Measurements from ENCODE around the gene TAS2R41. TPM values are rescaled to one million over a fixed set of nuclear protein-coding genes. Genes with fewer than 3 reads are reported as not detected.

TAS2R41 gene
- total and polyA plus RNA-seq, 2 of the 4 experiments (the other 2 are of a cell fraction): not detected

- no peak overlapping the region for H2AFZ ChIP-seq (replicated peaks; ENCODE audit: low read length, poor library complexity)
- H3K9me3 ChIP-seq (ENCODE audit: control insufficient read depth, insufficient read depth, low read length): no peaks in the 10 kb centered on the region
- no peak overlapping the region for H3K56ac ChIP-seq (ENCODE audit: extremely low read depth, insufficient read depth, low read length)
- H4K5ac ChIP-seq (ENCODE audit: low read depth, low read length): no peak overlapping the region
- no peak overlapping the region for H3K9ac ChIP-seq (ENCODE audit: low read depth, low read length)
- H2BK15ac ChIP-seq (ENCODE audit: low read depth, low read length): no peak overlapping the region
- no peak overlapping the region for H3K4ac ChIP-seq (ENCODE audit: low read depth, low read length)
- H4K91ac ChIP-seq (ENCODE audit: insufficient read depth, low read depth, low read length): no peak overlapping the region
- CTCF ChIA-PET: no interaction called here
- no peak overlapping the region for H3K18ac ChIP-seq (ENCODE audit: low read depth, low read length)
- DNase-seq: no peak
- H3K4me2 ChIP-seq (ENCODE audit: low read depth, low read length): no peak overlapping the region
- POLR2A ChIA-PET (ENCODE audit: unreplicated experiment): no interaction called here
- H2BK20ac ChIP-seq (ENCODE audit: low read depth, low read length): no peak overlapping the region
- H3K23ac ChIP-seq (ENCODE audit: low read depth, low read length): no peak overlapping the region
- peaks cover 3% of the 10 kb centered on the region; the same call in 1 of the 2 replicates for H3K4me1 ChIP-seq (ENCODE audit: control insufficient read depth, insufficient read depth, low read length)
- BruUV-seq (replicated peaks): no TSS peak
- no peak overlapping the region for H2AK9ac ChIP-seq (replicated peaks; ENCODE audit: low read depth, low read length, poor library complexity)
- H3K4me3 ChIP-seq (ENCODE audit: insufficient read depth, low read depth, low read length): no peak overlapping the region
- intact Hi-C loops (cut with micrococcal nuclease): no loop called here
- H4K20me1 ChIP-seq (ENCODE audit: insufficient read depth, low read length): no peaks in the 10 kb centered on the region
- in situ Hi-C loops (cut with MboI; ENCODE audit: low sequenced_read_pairs): no loop called here
- H3K36me3 ChIP-seq (ENCODE audit: control insufficient read depth, insufficient read depth, low read length): no peaks in the 10 kb centered on the region
- peaks cover 2% of the 10 kb centered on the region; the same call in 1 of the 2 replicates for H3K27me3 ChIP-seq (ENCODE audit: control insufficient read depth, insufficient read depth, low read length)
- H2BK120ac ChIP-seq (ENCODE audit: low read depth, low read length): no peak overlapping the region
- no peak overlapping the region for H4K8ac ChIP-seq (ENCODE audit: low read depth in 2 of 2, low read length in 2 of 2)
- H3K79me1 ChIP-seq (ENCODE audit: low read depth in 1 of 2, low read length in 2 of 2): no peaks in the 10 kb centered on the region
- 0 out of 2 replicates have a peak, but pooled peaks cover 2% of the 10 kb centered on the region for H3K9me1 ChIP-seq (ENCODE audit: insufficient read depth, low read length)
- no peak overlapping the region for H3K14ac ChIP-seq (replicated peaks; ENCODE audit: low read depth, low read length)
- H2AK5ac ChIP-seq (ENCODE audit: low read depth, low read length): no peak overlapping the region
- no peak for ATAC-seq (ENCODE audit: low read depth)
- TF ChIP-seq MAFK (IDR thresholded peaks at IDR 0.05; ENCODE audit: low read depth, low read length): peak; percentile 41
- no peak for TF ChIP-seq NFE2L2 (IDR thresholded peaks at IDR 0.05; ENCODE audit: low read depth, low read length)
- TF ChIP-seq CHD1 (IDR thresholded peaks at IDR 0.05; ENCODE audit: low read depth, low read length): no peak
- TF ChIP-seq MAZ (IDR thresholded peaks at IDR 0.05; ENCODE audit: borderline replicate concordance, low read depth, low read length): no peak
- dilution Hi-C loops (cut with HindIII; ENCODE audit: low sequenced_read_pairs, unreplicated experiment): no loop called here
- no peak overlapping the region for H3K27ac ChIP-seq (ENCODE audit: insufficient read depth, low read length)
- H2BK5ac ChIP-seq (ENCODE audit: low read depth, low read length, poor library complexity, severe bottlenecking): no peak overlapping the region
Observed at GRCh38 chr7:143451122-143451521, 26.6 kb upstream of the TAS2R41 start.

All from IMR-90 (cell line).